Mucosa of gallbladder (tissue), 1 donor: ENCODE results near the gene PDXK. TPM values are rescaled to one million over a fixed set of nuclear protein-coding genes. Genes with fewer than 3 reads are reported as not detected.
A peak's percentile ranks its signal among the peaks of the same experiment; 100 is the strongest.

Experiments
- DNase-seq: peaks from one replicate; pipeline ENCODE4 v3.0.0-alpha.2; 2020; ENCODE audit warnings: low spot score
- total RNA-seq: library from RNA; stranded (reverse); gene quantifications from one replicate; pipeline ENCODE4 v1.2.1, GENCODE V29; 2021
- donor health status: DM: no; HTN: no; CAD: no.

PDXK gene
- total RNA-seq, 1 donor from 2014 or later = 188 TPM

- DNase-seq = no peak
Measured at GRCh38 chr21:43723648-43724047, 4.7 kb downstream of the PDXK start.

DNA sequence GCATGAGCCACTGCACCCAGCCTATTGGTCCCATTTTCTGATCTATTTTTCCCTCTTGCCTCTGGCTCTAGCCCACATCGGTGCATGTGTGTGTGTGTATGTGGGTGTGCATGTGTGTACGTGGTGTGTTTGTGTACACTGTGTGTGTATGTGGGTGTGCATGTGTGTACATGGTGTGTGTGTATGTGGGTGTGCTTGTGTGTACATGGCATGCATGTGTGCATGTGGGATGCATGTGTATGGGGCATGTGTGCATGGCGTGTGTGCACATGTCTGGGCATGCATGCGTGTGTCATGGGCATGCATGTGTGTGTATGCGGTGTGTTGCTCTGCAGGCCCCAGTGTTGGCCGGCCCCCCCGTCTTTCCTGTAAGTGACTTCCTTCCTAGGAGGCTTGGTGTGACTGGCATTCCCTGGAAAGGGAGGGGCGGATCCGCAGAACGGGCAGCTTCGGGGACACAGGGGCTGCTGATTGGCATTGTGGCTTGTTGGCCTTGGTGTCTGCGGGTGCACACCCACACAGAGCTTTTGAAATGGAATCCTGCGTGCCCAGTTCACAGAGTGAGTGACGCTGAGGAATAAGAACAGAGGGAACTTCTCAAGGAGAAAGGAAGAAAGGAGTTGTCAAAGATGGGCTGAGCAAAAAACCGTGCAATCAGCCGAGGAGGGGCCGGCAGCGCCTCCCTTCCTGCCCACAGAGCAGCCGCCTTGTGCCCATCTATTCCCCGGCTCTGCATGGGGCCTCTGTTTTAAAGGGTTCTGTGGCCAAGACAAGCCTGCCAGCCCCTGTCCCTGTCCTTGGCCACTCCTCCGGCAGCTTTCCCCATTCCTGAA lies 8.0 kb downstream of the PDXK start:
- no peak for DNase-seq

DNA sequence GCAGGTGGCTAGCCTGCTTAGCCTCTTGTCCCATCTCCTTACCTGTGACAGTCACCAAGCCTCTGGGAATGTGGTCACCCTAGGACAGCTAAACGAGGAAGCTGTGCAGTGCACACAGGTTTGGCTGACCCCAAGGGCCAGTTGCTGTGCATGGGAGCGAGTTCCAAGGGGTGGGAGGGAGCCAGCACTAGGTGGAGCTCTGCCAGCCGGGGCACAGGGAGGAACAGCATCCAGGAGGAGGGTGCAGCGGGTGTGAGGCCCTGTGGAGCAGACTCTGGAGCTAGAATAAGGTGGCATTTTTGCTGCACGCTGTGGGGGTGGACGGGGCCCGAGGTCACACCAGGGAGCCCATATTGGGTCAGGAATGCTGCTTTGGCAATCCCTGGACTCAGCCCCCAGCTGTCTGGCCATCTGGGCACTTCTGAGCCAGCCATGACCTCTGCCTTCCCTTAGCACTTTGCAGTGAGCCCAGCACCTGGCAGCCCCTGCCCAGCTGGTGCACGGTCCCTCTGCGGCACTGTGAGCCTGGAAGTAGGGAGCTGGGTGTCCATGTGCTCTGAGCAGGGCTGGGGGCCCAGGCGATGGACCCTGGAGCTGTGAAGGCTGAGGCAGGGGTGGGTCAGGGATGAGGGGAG lies 8.7 kb downstream of the PDXK start:
- DNase-seq = peak; percentile 79

- DNase-seq = peak; percentile 66
Measured at GRCh38 chr21:43728154-43728466, 9.2 kb downstream of the PDXK start.

DNA sequence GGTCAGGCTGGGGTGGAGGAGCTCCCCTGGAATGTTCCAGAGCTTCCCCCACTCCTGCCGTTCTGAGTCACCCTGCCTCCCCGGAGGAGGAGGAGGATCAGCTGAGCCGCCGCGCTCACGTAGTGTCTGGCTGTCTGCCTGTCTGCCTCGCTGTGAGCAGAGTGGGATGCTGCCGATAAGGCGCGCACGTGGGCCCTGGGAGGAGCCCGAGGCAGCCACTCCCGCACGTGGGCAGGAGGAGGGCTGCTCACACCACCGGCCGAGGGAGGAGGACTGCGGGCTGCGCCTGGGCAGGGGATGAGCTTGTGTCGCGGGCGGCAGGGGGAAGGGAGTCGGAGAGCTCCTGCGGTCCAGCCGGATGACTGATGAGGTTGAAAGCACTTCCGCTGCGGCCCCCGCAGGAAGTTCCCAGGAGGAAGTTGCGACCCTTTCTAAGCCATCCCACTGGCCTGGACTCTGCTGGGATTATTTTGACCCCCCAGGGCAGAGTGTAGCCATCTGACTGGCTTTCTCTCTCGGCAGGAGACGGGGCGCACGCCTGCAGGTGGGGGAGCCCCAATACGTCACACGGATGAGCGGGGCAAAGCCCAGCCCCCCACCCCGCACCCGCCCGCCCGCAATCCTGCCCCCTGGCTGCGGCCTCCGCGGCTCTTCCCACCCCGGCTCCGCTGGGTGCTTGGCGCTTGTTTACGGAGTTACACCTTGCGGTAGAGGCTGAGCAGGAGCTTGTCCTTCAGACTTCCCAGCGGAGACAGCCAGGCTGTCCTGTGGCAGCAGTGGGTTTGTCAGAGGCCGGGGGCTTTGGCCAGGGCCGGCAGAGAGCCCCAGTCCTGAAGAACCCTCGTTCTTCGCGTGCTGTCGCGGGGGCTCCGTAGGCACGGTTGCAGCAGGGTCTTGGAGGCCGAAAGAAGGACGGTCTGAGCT lies 9.8 kb downstream of the PDXK start:
- DNase-seq = peak; percentile 97

DNA sequence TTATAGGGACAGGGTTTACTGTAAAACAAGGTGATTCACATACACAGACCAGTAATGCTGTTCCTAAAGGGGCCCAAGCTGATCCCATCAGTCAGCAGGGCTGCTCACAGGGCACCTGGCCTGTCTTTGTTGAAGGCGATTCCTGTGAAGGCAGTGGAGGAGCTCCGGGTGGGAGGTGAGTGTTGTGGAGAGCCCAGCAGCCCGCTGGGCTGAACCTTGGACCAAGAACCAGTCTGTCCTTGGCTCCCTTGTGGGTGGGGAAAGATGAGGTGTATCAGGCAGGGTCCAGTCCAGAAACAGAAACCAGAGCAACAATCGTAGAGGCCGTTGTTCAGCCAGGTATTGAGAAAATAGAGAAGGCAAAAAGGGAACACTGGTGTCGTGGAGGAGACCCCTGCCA lies 12.5 kb downstream of the PDXK start:
- peak; percentile 76 for DNase-seq

GRCh38 chr21:43731891-43732711 lies 13.2 kb downstream of the PDXK start:
- no peak for DNase-seq

DNA sequence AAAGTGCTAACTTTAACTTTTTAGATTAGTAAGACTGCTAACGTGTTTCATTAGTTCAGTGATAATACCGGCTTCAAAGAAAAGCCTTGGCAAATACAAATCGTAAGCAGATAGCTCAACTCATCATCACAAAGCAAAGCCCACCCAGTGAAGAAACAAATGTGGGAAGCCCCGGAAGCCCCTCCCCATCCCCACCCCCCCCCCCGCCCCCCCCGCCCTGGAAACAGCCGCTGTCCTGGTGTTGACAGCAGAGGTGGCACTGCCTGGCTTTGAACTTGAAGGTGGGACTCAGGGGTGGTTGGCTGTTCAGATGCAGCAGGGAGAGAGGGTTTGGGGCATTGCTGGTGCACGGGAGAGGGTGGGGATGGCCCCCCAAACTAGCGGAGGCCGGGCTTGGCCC lies 14.1 kb downstream of the PDXK start:
- DNase-seq = no peak

- no peak for DNase-seq
Measured at GRCh38 chr21:43733529-43734071, 14.7 kb downstream of the PDXK start.

- no peak for DNase-seq
Measured at GRCh38 chr21:43734131-43734927, 15.4 kb downstream of the PDXK start.

GRCh38 chr21:43734928-43735229 lies 15.9 kb downstream of the PDXK start:
- DNase-seq = no peak

- DNase-seq = no peak
Measured at GRCh38 chr21:43735236-43736091, 16.5 kb downstream of the PDXK start.

DNA sequence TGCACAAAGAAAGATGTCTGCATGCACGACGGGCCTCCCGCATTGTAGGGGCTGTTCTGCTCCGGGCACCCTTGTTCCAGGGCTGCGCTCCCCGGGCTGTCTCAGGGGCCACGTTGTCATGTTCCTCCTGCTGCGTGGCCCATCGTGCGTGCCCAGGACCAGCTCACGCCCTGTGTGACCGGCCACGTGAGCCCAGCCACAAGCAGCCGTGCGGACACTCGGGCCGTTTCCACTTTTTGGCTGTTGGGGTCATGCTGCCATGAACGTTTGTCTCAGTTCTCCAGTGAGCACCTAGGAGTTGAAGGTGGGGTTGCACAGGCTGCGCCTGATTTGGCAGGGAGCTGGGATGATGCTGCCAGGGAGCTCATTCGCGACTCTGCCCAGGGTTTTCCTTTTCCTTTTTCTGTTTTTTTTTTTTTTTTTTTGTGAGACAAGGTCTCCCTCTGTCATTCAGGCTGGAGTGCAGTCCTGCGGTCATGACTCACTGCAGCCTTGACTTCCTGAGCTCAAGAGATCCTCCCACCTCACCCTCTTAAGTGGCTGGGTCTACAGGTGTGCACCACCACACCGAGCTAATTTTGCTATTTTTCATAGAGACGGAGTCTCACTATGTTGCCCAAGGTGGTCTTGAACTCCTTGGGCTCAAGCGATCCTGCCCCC lies 17.4 kb downstream of the PDXK start:
- no peak for DNase-seq

GRCh38 chr21:43737158-43737950 lies 18.4 kb downstream of the PDXK start:
- DNase-seq = no peak

GRCh38 chr21:43739621-43740435 lies 20.9 kb downstream of the PDXK start:
- DNase-seq = no peak

DNA sequence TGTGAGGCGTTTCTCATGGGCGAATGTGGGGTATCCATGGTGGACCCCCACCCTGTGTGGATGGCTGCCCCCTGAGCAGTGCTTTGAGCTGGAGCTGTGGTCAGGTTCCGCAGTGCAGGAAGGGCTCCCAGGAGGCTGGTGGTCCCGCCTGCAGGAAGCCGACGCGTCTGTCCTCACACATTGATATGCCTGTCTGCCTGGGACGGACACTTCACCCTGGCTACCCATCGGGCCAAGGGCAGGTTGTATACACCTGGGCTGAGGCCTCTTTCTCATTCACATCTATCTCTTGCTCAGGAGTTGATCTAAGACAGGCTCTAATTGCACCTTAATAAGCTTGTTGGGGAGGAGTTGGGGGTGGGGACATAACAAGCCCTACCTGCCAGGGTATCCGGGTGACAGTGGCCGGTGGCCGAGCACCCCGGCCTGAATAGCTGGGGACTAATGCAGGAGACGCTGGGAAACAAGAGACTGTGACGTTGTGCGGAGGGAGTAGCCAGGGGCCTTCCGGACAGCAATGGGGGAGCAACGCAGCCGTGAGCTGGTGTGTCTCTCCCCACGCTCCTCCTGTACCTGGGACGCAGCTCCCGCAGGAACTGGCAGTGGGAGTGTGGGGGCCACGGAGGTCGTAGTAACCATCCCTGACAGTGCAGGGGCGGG lies 21.7 kb downstream of the PDXK start:
- DNase-seq = no peak
